Stimulated activated CD4-positive, alpha-beta T cell treated with anti-CD3 and anti-CD28 coated beads, Interleukin-12 subunit alpha, Interleukin-12 subunit beta, amount 100 ng/mL, for 24 hours (primary cell): Measurements from ENCODE around the gene ACTRT2.

Source experiments
- DNase-seq, 2 experiments: peaks; one replicate each; pipeline ENCODE4 v3.0.0-alpha.2; 2020; ENCODE audit warnings: low read depth in 2 of 2

The ACTRT2 gene

GRCh38 chr1:3021233-3021671, at the start of gene ACTRT2:
ACTRT2 (plus strand) TSS chr1:3021467; CDS start chr1:3021687, 220 bp downstream.
- DNase-seq: no peak

DNA sequence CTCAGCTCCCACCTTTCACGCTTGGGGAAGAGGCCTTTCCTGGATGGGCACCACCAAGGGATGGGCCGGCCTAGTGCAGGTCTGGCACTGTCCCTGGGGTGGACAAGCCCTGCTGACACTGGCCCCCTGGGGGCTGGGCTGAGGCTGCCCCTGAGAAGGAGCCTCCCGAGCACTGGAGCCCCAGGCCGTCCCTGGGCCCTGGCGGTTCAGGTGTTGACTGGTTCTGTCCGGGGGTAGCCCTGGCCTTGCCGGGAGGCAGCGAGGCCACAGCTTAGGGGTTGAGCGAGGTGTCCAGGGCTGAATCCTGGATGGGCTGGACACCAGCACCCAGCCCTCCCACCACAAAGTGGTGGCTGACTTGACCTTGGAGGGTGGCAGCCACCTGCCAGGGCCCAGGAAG, 49.7 kb upstream of the ACTRT2 start:
- no peak for DNase-seq

DNA sequence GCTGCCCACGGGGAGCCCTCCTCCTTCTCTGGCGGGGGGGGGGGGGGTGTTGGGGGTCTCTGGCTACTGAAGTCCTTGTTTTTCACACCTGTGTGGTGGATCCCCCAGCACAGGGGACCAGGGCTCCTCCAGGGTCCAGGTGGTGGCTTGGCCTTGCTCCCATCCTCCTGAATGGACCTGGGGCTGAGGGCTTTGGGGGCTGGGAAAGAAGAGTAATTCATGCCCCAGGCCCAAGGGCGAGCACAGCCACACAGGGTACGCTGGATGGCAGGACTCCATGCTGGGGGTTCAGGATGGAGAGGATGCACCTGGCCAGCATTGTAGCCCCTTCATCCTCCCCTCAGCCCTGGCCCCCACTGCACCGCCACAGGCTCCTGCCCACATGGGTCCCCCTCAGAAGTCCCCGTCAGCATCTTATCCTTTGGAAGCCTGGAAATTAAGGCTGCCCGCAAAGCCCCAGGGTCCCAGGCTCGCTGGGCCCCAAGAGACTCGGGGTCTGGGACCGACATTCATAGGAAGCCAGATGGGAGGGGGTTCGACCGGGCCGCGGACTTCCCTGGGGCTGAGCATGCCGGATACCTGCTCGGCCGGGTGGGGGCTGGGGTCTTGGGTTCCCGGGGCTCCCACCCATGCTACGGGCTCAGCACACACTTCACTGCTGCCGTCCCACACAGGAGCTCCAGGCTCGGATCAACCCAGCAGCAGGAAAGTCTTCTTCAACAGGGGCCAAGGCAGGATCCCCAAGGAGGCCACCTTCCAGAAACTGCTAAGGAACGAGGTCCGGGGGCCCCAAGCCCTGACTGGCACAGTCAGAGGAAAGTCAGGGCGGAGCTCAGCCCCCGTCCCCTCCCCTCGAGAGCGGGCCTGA, 49.0 kb upstream of the ACTRT2 start:
- no peak for DNase-seq

DNA sequence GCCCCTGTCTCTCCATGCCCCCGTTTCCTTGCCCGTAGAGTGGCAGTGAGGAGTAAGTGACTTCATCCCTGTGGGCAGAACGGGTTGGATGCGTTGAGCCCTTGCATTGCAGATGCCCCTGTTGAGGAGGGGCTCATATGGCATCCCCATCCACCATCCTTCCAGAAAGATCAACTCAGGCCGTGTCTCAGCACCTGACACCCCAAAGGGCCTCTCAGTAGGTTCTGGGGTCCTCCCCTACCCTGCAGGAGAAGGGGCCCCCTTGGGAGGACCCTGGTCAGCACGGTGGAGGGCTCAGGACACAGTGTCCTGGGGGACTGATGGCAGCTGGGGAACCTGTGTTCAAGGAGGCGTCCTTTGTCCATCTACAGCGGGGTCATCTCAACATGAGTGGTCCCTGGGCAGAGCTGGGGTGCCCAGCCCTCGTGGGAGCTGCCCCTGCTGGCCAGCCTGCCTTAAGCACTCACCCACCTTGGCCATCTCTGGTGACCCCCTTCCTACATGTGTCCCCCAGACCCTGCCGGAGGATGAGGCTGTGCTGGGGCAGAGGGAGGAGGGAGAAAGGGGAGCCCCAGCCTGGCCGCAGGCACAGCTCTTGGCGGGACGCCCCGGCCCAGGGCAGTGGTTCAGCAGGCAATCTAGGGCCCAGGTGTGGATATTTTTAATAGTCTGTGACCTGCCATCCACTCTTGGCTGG, 48.2 kb upstream of the ACTRT2 start:
- DNase-seq: no peak

DNA sequence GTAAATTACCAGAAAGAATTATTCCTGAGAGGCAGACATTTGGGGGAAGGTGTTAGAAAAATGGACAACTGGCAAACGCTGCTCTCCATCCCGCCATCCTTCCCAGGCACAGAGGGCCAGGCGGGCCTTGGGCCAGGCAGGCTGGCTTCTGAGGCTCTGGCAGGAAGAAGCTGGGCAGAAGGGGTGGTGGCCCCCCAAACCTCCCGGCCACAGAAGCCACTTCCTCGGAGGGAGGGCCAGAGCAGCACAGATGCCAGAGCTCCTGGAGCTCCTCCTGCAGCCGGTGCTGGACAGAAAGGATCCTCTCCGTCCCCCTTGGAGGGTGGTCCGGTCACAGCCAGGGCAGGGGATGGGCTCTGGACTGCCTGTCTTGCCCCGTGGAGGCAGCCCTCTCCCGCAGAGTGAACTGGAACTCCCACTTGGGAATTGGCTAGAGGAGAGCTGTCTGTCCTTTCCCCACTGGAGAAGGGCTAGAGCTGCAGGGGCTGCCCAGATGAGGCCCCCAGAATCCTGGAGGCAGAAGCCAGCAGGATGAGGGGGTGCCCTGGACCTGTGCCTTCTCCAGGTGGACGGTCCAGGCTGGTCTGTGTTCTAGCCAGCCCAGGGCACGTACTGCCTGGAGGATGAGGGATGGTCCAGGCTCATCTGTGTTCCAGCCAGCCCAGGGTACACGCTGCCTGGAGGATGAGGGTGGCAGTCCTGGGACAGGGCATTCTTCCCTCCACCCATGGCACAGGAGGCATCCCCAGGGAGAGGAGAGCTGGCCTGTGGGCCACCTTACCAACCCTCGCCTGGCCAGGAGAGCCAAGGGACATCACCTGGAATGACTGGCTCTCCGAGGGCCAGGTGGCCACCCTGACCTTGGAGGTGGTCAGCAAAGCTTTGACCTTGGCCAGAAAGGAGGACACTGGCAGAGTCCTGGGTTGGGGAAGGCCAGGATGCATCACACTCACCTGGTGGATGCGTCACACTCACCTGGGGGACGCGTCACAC, 47.4 kb upstream of the ACTRT2 start:
- no peak for DNase-seq

- no peak for DNase-seq
These were observed 46.5 kb upstream of the ACTRT2 start for GRCh38 chr1:2974701-2975301.

- no peak for DNase-seq
These were observed 45.6 kb upstream of the ACTRT2 start for GRCh38 chr1:2975466-2976179.

- DNase-seq: no peak
These were observed 45.1 kb upstream of the ACTRT2 start for GRCh38 chr1:2976180-2976562.

GRCh38 chr1:2977886-2978611, 43.2 kb upstream of the ACTRT2 start:
- no peak for DNase-seq

DNA sequence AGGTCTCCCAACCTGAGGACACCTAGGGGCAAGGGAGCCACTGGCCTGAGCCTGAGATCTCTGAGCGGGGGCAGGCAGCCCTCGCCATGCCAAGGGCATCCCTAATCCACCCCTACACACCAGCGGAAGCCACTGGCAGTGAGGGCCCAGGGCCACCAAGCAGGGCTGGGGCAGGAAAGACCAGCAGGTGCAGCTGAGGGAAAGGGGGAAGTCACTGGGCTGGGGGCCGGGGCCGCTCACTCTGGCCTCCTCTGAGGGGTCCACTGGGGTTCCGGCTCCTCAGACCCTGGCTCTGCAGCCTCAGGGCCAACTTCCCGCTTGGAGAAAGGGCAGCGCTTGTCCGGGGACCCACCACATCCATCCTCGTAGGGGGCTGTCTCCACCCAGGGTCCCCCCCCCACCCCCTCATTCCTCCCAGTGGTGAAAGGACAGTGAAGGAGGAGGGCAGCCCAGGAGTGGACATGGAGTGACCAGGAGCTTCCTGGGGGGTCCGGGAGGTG, 42.5 kb upstream of the ACTRT2 start:
- no peak for DNase-seq

- no peak for DNase-seq
These were observed 41.8 kb upstream of the ACTRT2 start for GRCh38 chr1:2979191-2980072.

DNA sequence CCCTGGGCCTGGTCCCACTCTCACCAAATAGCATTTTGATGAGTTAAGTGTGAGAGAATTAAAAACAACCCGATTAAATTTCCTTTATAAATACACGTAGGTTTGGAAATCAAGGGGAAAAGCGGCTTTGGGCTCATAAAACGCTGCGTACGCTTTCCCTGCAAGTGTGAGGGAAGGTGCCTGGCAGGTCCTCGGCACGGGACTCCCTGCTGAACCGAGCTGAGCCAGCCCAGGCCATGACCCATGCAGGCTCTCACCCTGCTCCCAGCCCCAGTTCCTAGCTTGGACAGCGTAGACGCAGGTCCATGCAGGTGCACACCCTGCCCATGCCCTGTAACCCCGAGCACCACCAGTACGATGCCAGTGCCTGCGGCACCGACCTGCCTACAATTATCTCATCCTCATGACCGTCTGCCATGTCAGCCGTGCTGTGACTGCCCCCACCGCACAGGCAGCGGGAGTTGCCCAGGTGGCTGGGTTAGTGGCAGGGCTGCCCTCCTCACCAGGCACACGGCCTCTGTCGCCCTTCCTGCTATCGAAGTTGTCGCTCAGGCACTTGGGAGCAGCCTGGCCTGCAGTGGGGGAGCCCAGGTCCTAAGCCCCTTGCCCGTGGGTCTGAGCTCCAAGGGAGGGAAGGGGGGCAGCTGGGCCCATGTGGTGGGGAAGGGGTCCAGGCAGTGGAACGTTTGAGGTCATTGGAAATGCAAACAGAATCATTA, 41.0 kb upstream of the ACTRT2 start:
- no peak for DNase-seq

- DNase-seq: no peak
These were observed 40.4 kb upstream of the ACTRT2 start for GRCh38 chr1:2980849-2981248.

GRCh38 chr1:2981388-2981787, 39.9 kb upstream of the ACTRT2 start:
- DNase-seq: no peak

DNA sequence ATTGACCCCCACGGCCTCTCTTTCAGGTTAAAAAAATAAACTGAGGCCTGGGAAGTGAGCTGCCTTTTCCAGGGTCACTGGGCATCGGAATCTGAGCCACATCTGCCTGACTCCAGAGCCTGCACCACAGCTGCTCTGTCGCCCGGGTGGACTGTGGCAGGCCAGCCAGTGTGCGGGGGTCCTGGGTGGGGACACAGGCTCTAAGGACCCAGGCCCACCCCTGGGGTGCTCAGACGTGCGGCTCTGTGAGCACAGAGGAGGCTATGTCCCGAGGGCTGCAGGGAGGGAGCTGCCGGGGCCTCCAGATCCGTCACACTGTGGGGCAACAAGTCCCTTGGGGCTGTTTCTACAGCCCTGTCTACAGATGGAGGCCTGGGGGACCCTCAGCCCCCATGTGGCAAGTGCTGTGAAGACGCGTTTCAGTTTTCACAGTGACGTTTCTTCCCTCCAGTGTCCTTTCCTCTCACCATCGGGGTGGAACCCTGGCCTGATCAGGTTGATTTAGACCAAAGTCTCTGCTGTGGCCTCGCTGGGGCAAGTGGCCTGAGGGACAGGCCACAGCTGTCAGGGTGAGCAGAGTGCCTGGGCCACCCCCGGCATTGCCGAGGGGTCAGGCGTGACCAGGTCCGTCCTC, 39.2 kb upstream of the ACTRT2 start:
- DNase-seq: no peak

- DNase-seq: no peak
These were observed 38.5 kb upstream of the ACTRT2 start for GRCh38 chr1:2982615-2983318.

DNA sequence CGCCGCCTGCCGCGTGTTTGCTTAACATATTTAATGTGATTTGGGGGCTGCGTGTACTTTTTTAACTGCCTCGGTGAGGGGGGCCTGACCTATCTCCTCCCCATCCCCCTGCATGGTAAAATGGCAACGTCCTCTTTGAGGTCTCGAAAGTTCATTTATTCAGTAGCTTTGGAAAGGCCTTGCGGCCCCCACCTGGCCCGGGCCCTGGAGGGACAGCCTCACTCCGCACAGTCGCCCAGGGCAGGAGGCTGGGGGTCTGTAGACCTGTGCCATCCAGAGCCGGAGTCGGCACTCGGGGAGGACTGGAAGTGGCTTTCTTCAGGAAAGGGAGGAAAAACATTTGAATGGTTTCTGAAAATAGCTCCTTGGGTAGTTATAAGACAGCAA, 38.0 kb upstream of the ACTRT2 start:
- DNase-seq: no peak
